Mucosa of stomach (tissue), 1 donor: ENCODE results near the gene ADH5.
"Not testable (repeated sequence)": the region's sequence is repeated elsewhere in the genome, so short reads cannot be mapped to it uniquely, and the experiment has no call there.

Source experiments
- H3K27me3 ChIP-seq: one replicate; pipeline ENCODE4 v1.7.0; 2013; ENCODE audit warnings: mild to moderate bottlenecking, low read length; ENCODE audit not compliant: control insufficient read depth, insufficient read depth
- H3K36me3 ChIP-seq: one replicate; pipeline ENCODE4 v1.7.0; 2013; ENCODE audit warnings: low read length; ENCODE audit not compliant: control insufficient read depth, insufficient read depth
- H3K4me1 ChIP-seq: one replicate; pipeline ENCODE4 v1.7.0; 2013; ENCODE audit warnings: mild to moderate bottlenecking, low read length; ENCODE audit not compliant: control insufficient read depth, insufficient read depth
- H3K4me3 ChIP-seq: one replicate; pipeline ENCODE4 v1.7.0; 2013; ENCODE audit warnings: low read length
- H3K9ac ChIP-seq: one replicate; pipeline ENCODE4 v1.7.0; 2013; ENCODE audit warnings: mild to moderate bottlenecking, low read length, moderate library complexity
- H3K9me3 ChIP-seq: one replicate; pipeline ENCODE4 v1.7.0; 2013; ENCODE audit warnings: mild to moderate bottlenecking, low read length, moderate library complexity; ENCODE audit not compliant: control insufficient read depth
- donor health status: Pancreatic carcinoma.

ADH5 gene

GRCh38 chr4:99079625-99080295, 8.8 kb downstream of the ADH5 start:
- Histone ChIP-seq H3K9ac (no peak overlapping the region), H3K36me3 (peaks cover 7% of the 10 kb centered on the region), H3K27me3 (no peaks in the 10 kb centered on the region), H3K4me3 (no peak overlapping the region), H3K4me1 (no peaks in the 10 kb centered on the region), H3K9me3 (no peaks in the 10 kb centered on the region)

- Histone ChIP-seq H3K9me3 (no peaks in the 10 kb centered on the region), H3K9ac (no peak overlapping the region), H3K27me3 (no peaks in the 10 kb centered on the region), H3K4me1 (no peaks in the 10 kb centered on the region), H3K36me3 (peaks cover 5% of the 10 kb centered on the region), H3K4me3 (no peak overlapping the region)
These were observed 9.5 kb downstream of the ADH5 start for GRCh38 chr4:99078931-99079624.

GRCh38 chr4:99078336-99078735, 10.3 kb downstream of the ADH5 start:
- Histone ChIP-seq H3K9me3 (no peaks in the 10 kb centered on the region), H3K4me1 (no peaks in the 10 kb centered on the region), H3K4me3 (no peak overlapping the region), H3K9ac (no peak overlapping the region), H3K27me3 (no peaks in the 10 kb centered on the region), H3K36me3 (no peaks in the 10 kb centered on the region)

- no peak overlapping the region for H3K9ac ChIP-seq
- H3K27me3 ChIP-seq, result no peaks in the 10 kb centered on the region
- no peaks in the 10 kb centered on the region for H3K36me3 ChIP-seq
- H3K4me1 ChIP-seq, result no peaks in the 10 kb centered on the region
- no peaks in the 10 kb centered on the region for H3K9me3 ChIP-seq
- no peak overlapping the region for H3K4me3 ChIP-seq
These were observed 11.4 kb downstream of the ADH5 start for GRCh38 chr4:99077177-99077576.

- Histone ChIP-seq H3K9ac (no peak overlapping the region), H3K27me3 (no peaks in the 10 kb centered on the region), H3K4me3 (no peak overlapping the region), H3K36me3 (no peaks in the 10 kb centered on the region), H3K9me3 (no peaks in the 10 kb centered on the region), H3K4me1 (no peaks in the 10 kb centered on the region)
These were observed 12.2 kb downstream of the ADH5 start for GRCh38 chr4:99076292-99076976.

- Histone ChIP-seq H3K9ac (no peak overlapping the region), H3K9me3 (no peaks in the 10 kb centered on the region), H3K4me1 (no peaks in the 10 kb centered on the region), H3K4me3 (no peak overlapping the region), H3K27me3 (no peaks in the 10 kb centered on the region), H3K36me3 (no peaks in the 10 kb centered on the region)
These were observed 13.8 kb downstream of the ADH5 start for GRCh38 chr4:99074816-99075215.

- Histone ChIP-seq H3K36me3 (no peaks in the 10 kb centered on the region), H3K4me1 (no peaks in the 10 kb centered on the region), H3K9ac (no peak overlapping the region), H3K27me3 (no peaks in the 10 kb centered on the region), H3K4me3 (no peak overlapping the region), H3K9me3 (no peaks in the 10 kb centered on the region)
These were observed 17.4 kb downstream of the ADH5 start for GRCh38 chr4:99071159-99071558.

GRCh38 chr4:99067617-99068016, 21.0 kb downstream of the ADH5 start:
- H3K36me3 ChIP-seq, result no peaks in the 10 kb centered on the region
- no peak overlapping the region for H3K4me3 ChIP-seq
- no peak overlapping the region for H3K9ac ChIP-seq
- H3K27me3 ChIP-seq, result no peaks in the 10 kb centered on the region
- no peaks in the 10 kb centered on the region for H3K4me1 ChIP-seq
- no peaks in the 10 kb centered on the region for H3K9me3 ChIP-seq

- not testable (repeated sequence) for H3K9me3 ChIP-seq, H3K4me3 ChIP-seq, H3K36me3 ChIP-seq, H3K4me1 ChIP-seq, H3K9ac ChIP-seq, H3K27me3 ChIP-seq
These were observed 23.1 kb downstream of the ADH5 start for GRCh38 chr4:99065521-99065920.

GRCh38 chr4:99062120-99062519, 26.5 kb downstream of the ADH5 start:
- Histone ChIP-seq H3K27me3 (no peaks in the 10 kb centered on the region), H3K36me3 (no peaks in the 10 kb centered on the region), H3K4me3 (no peak overlapping the region), H3K9me3 (no peaks in the 10 kb centered on the region), H3K4me1 (no peaks in the 10 kb centered on the region), H3K9ac (no peak overlapping the region)

GRCh38 chr4:99061048-99061700, 27.4 kb downstream of the ADH5 start:
- no peaks in the 10 kb centered on the region for H3K4me1 ChIP-seq
- H3K9me3 ChIP-seq, result no peaks in the 10 kb centered on the region
- no peak overlapping the region for H3K4me3 ChIP-seq
- H3K36me3 ChIP-seq, result no peaks in the 10 kb centered on the region
- no peaks in the 10 kb centered on the region for H3K27me3 ChIP-seq
- H3K9ac ChIP-seq, result no peak overlapping the region

- no peak overlapping the region for H3K9ac ChIP-seq
- H3K36me3 ChIP-seq, result no peaks in the 10 kb centered on the region
- H3K4me3 ChIP-seq, result no peak overlapping the region
- H3K4me1 ChIP-seq, result no peaks in the 10 kb centered on the region
- H3K9me3 ChIP-seq, result no peaks in the 10 kb centered on the region
- no peaks in the 10 kb centered on the region for H3K27me3 ChIP-seq
These were observed 29.0 kb downstream of the ADH5 start for GRCh38 chr4:99059550-99059949.
